ENCODE results near the gene MCL1.

The MCL1 gene

GRCh38 chr1:150621497-150622302 lies 42.3 kb upstream of the MCL1 start:
- no peak overlapping the region for H3K4me3 ChIP-seq (ENCODE audit: low read length)
- peak; percentile 75 for DNase-seq (ENCODE audit: low read depth)
- TF ChIP-seq CTCF (conservative IDR thresholded peaks at IDR 0.05; ENCODE audit: low read length), result peak; percentile 79

DNA sequence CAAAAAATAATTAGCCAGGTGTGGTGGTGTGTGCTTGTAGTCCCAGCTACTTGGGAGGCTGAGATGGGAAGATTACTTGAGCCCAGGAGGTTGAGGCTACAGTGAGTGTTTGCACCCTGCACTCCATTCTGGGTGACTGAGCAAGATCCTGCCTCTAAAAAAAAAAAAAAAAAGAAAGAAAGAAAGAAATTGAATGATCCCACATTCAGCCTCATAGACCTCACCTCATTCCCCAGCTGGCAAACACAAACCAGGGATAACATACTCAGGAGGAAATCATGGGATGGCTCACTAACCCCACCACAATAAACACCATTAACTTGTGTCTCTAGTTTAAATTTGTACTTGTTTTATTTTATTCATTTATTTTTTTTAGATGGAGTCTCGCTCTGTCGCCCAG lies 41.5 kb upstream of the MCL1 start:
- no peak for TF ChIP-seq CTCF (conservative IDR thresholded peaks at IDR 0.05; ENCODE audit: low read length)
- DNase-seq (ENCODE audit: low read depth), result no peak
- H3K4me3 ChIP-seq (ENCODE audit: low read length), result no peak overlapping the region

DNA sequence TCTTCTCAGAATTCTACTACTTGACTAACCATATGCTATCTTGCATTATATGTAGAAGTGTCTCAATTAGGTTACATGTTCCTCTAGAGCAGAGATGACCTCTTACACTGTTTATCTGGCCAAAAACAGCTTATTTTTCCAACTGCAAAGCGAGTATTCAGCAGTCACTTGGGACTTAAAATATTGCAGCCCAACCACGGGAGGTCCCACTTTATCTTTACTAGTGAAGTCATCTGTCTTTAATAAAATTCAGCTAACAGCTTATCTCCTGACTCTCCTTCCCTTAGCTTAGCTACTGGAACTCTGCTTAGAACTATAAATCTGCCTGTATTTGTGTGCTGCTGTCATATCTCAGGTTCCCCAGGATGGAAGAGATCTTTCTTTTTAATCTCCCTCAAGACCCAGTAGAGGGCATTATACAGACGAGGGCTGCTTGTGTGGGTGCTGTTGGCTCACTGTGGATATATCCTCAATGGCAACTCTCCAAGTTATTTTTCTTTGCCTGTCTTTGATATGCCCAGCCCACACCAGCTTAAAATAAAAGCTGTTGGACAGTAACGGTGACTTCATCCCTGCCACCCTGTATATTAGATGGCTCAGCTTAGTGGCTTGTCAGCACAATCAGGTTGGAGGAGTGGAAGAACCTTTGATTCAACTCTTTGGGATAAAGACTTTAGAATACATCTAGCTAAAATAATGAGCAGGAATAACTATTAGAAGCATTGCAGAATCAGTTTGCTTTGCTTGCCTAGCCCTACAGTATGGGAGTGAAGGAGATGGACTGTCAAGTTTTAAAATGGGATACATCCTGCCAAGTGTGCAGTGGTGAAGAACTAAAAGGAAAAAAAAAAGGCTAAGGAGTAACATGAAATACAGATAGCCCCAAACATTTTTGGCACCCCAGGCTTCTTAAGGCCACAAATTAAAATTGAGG lies 40.4 kb upstream of the MCL1 start:
- DNase-seq (ENCODE audit: low read depth), result peak; percentile 71
- TF ChIP-seq CTCF (conservative IDR thresholded peaks at IDR 0.05; ENCODE audit: low read length), result peak; percentile 43
- H3K4me3 ChIP-seq (ENCODE audit: low read length), result no peak overlapping the region

GRCh38 chr1:150615346-150616201 lies 36.2 kb upstream of the MCL1 start:
- H3K4me3 ChIP-seq (ENCODE audit: low read length), result no peak overlapping the region
- DNase-seq (ENCODE audit: low read depth), result no peak
- no peak for TF ChIP-seq CTCF (conservative IDR thresholded peaks at IDR 0.05; ENCODE audit: low read length)

- peak overlapping the region; percentile 31 for H3K4me3 ChIP-seq (ENCODE audit: low read length)
- no peak for TF ChIP-seq CTCF (conservative IDR thresholded peaks at IDR 0.05; ENCODE audit: low read length)
- peak; percentile 70 for DNase-seq (ENCODE audit: low read depth)
Observed at GRCh38 chr1:150613061-150613920, 33.9 kb upstream of the MCL1 start.

DNA sequence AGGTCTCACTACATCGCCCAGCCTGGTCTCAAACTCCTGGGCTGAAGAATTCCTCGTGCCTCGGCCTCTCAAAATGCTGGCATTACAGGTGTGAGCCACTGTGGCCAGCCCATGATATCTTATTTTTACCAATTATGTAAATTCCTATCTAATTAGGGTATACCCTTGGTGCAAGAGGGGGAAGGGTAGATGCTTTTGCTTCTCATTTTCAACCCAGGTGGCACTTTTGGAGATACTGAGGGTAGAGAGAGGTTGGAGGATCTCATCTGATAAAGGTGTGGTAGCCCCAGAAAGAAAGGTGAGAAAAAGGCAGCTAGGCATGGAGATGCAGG lies 32.6 kb upstream of the MCL1 start:
- no peak overlapping the region for H3K4me3 ChIP-seq (ENCODE audit: low read length)
- TF ChIP-seq CTCF (conservative IDR thresholded peaks at IDR 0.05; ENCODE audit: low read length), result no peak
- no peak for DNase-seq (ENCODE audit: low read depth)

Measured in AG10803 (cell line).